ENCODE measurements around the gene NKAIN1.

GRCh38 chr1:31159869-31160611 is 79.6 kb downstream of the NKAIN1 start:
- TF ChIP-seq CTCF (IDR thresholded peaks at IDR 0.05; ENCODE audit: extremely low read depth in 1 of 2, insufficient read depth in 1 of 2, low read depth in 1 of 2, low read length in 2 of 2), result no peak
- TF ChIP-seq MAX (IDR thresholded peaks at IDR 0.05; ENCODE audit: insufficient read depth, insufficient read length), result no peak
- TF ChIP-seq MYC (IDR thresholded peaks at IDR 0.05; ENCODE audit: low read depth, low read length), result no peak
- no peak for TF ChIP-seq POLR2A (IDR thresholded peaks at IDR 0.05; ENCODE audit: low read depth, low read length)
- TF ChIP-seq POLR2AphosphoS5 (IDR thresholded peaks at IDR 0.05; ENCODE audit: insufficient read depth, low read depth, low read length), result no peak
- no peak for TF ChIP-seq JUN (IDR thresholded peaks at IDR 0.05; ENCODE audit: borderline replicate concordance, insufficient read depth, insufficient read length, low read depth)
- TF ChIP-seq EZH2 (IDR thresholded peaks at IDR 0.05; ENCODE audit: borderline replicate concordance, low read depth, low read length, severe bottlenecking), result no peak
- TF ChIP-seq GATA2 (IDR thresholded peaks at IDR 0.05; ENCODE audit: insufficient read depth, insufficient read length, low read depth, low read length), result no peak
